ENCODE data around the gene B3GNT8.

The B3GNT8 gene

GRCh38 chr19:41402010-41402409 lies 25.2 kb downstream of the B3GNT8 start:
- no peak for DNase-seq (ENCODE audit: low spot score)
- TF ChIP-seq, protein P1, sequence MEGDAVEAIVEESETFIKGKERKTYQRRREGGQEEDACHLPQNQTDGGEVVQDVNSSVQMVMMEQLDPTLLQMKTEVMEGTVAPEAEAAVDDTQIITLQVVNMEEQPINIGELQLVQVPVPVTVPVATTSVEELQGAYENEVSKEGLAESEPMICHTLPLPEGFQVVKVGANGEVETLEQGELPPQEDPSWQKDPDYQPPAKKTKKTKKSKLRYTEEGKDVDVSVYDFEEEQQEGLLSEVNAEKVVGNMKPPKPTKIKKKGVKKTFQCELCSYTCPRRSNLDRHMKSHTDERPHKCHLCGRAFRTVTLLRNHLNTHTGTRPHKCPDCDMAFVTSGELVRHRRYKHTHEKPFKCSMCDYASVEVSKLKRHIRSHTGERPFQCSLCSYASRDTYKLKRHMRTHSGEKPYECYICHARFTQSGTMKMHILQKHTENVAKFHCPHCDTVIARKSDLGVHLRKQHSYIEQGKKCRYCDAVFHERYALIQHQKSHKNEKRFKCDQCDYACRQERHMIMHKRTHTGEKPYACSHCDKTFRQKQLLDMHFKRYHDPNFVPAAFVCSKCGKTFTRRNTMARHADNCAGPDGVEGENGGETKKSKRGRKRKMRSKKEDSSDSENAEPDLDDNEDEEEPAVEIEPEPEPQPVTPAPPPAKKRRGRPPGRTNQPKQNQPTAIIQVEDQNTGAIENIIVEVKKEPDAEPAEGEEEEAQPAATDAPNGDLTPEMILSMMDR (IDR thresholded peaks at IDR 0.05; ENCODE audit: borderline replicate concordance, control extremely low read depth, extremely low read depth, insufficient read depth, missing control alignments) = no peak
- in situ Hi-C loops (cut with MboI; ENCODE audit: low sequenced_read_pairs, unreplicated experiment) = no loop called here

GRCh38 chr19:41401483-41401882 lies 25.7 kb downstream of the B3GNT8 start:
- TF ChIP-seq, protein P1 (IDR thresholded peaks at IDR 0.05; ENCODE audit: borderline replicate concordance, control extremely low read depth, extremely low read depth, insufficient read depth, missing control alignments) = no peak
- DNase-seq (ENCODE audit: low spot score) = no peak
- in situ Hi-C loops (cut with MboI; ENCODE audit: low sequenced_read_pairs, unreplicated experiment) = no loop called here

DNA sequence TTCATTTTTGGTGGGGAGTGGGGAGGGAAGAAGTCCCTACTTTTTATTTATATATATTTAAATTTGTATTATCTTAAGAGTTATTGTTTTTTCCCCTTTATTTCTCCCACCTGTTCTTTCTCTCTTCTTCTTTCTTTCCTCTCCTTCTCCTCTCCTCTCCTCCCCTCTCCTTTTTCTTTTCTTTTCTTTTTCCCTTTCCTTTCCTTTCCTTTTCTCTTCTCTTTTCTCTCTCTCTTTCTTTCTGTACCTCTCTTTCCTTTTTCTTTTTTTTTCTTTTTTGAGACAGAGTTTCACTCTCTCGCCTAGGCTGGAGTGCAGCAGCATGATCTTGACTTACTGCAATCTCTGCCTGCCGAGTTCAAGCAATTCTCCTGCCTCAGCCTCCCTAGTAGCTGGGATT lies 27.6 kb downstream of the B3GNT8 start:
- in situ Hi-C loops (cut with MboI; ENCODE audit: low sequenced_read_pairs, unreplicated experiment) = no loop called here
- no peak for DNase-seq (ENCODE audit: low spot score)
- TF ChIP-seq, protein P1 (IDR thresholded peaks at IDR 0.05; ENCODE audit: borderline replicate concordance, control extremely low read depth, extremely low read depth, insufficient read depth, missing control alignments) = no peak

DNA sequence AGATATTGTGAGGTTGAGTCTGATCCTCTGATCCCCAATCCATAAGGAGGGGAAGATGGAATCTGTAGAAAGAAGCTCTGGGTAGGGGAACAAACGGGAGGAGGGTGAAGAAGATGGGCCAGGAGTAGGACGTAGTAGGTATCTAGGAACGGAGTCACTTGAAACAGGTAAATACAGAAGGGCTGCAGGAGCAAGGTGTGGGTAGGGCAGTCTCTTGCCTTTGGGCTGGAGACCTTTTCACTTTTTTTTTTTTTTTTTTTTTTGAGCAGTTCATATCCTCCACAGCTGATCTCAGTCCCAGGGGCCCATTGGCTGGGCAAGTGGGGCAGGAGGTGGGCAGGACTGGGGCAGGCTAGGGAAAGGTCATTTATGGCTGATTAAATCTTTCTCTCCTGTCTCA lies 28.1 kb downstream of the B3GNT8 start:
- in situ Hi-C loops (cut with MboI; ENCODE audit: low sequenced_read_pairs, unreplicated experiment) = no loop called here
- DNase-seq (ENCODE audit: low spot score) = no peak
- TF ChIP-seq, protein P1 (IDR thresholded peaks at IDR 0.05; ENCODE audit: borderline replicate concordance, control extremely low read depth, extremely low read depth, insufficient read depth, missing control alignments) = no peak

DNA sequence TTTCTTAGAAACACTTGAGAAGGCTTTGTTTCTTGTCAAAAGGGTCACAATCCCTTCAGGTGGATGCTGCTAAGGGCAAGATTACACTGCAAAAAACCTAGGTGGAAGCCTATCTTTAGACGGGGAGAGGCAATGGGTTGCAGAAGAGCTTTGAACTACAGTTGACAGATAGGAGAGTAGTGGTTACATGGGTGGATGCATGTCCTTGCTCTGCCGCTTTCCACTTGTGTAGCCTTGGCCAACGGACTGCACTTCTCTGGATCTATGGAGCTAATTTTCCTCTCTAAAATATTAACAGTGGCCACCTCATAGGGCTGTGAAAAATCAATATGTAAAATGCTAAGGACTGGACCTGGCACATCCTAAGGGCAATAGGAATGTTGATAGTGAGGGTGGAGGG lies 28.6 kb downstream of the B3GNT8 start:
- DNase-seq (ENCODE audit: low spot score) = no peak
- in situ Hi-C loops (cut with MboI; ENCODE audit: low sequenced_read_pairs, unreplicated experiment) = no loop called here
- TF ChIP-seq, protein P1 (IDR thresholded peaks at IDR 0.05; ENCODE audit: borderline replicate concordance, control extremely low read depth, extremely low read depth, insufficient read depth, missing control alignments) = no peak

DNA sequence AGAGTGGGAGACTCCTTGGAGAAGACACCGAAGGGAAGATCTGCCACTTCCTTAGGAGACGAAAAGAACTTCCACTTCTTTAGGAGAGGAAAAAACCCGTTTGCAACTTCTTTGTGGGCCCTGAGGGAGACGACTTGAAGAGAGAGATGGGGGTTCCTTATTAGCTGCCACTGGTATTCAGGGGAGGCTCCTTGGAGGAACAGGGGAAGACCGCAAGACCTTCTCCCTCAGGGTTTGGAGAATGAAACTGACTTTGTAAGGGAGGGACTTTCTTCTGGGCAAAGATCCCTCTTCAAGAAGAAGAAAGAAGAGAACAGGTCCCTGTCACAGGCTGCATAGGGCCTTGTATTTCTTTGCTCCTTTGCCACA lies 29.1 kb downstream of the B3GNT8 start:
- TF ChIP-seq, protein P1 (IDR thresholded peaks at IDR 0.05; ENCODE audit: borderline replicate concordance, control extremely low read depth, extremely low read depth, insufficient read depth, missing control alignments) = no peak
- no peak for DNase-seq (ENCODE audit: low spot score)
- in situ Hi-C loops (cut with MboI; ENCODE audit: low sequenced_read_pairs, unreplicated experiment) = no loop called here
